Lung (tissue), 12 donors: ENCODE results near the gene BCAS3. TPM values are rescaled to one million over a fixed set of nuclear protein-coding genes. Genes with fewer than 3 reads are reported as not detected.

ENCODE experiments used
- ATAC-seq: fragments of 200-7000 bp; cut with Tn5 transposase; one replicate; pipeline ENCODE4 v1.9.1; 2020; ENCODE audit warnings: moderate number of reproducible peaks; ENCODE audit not compliant: insufficient read depth, low FRiP score
- DNase-seq, 3 donors: peaks; one replicate each; pipeline ENCODE4 v3.0.0-alpha.2; 2013 to 2017
- H3K27ac ChIP-seq, 2 donors: one replicate each; pipeline ENCODE4 v1.5.1; 2013; ENCODE audit warnings: mild to moderate bottlenecking in 2 of 2, moderate library complexity in 2 of 2, control low read depth in 1 of 2, inconsistent platforms in 1 of 2, low read depth in 1 of 2, low read length in 1 of 2
- H3K27me3 ChIP-seq, 3 donors: one replicate each; pipeline ENCODE4 v1.5.1; 2013; ENCODE audit warnings: low read length in 2 of 3; ENCODE audit not compliant: control insufficient read depth in 3 of 3, insufficient read depth in 3 of 3
- H3K36me3 ChIP-seq, 4 donors: one replicate each; pipeline ENCODE4 v1.5.1; 2013; ENCODE audit warnings: low read length in 4 of 4, mild to moderate bottlenecking in 1 of 4, moderate library complexity in 1 of 4; ENCODE audit not compliant: control insufficient read depth in 4 of 4, insufficient read depth in 4 of 4
- H3K4me1 ChIP-seq, 5 donors: one replicate each; pipeline ENCODE4 v1.5.1; 2013; ENCODE audit warnings: low read length in 5 of 5, mild to moderate bottlenecking in 2 of 5, moderate library complexity in 1 of 5; ENCODE audit not compliant: control insufficient read depth in 5 of 5, insufficient read depth in 5 of 5
- H3K4me3 ChIP-seq: one replicate; pipeline ENCODE4 v1.5.1; 2013; ENCODE audit warnings: mild to moderate bottlenecking, control low read depth, moderate library complexity
- H3K9ac ChIP-seq, 2 donors: one replicate each; pipeline ENCODE4 v1.5.1; 2013; ENCODE audit warnings: low read length in 2 of 2, control low read depth in 1 of 2; ENCODE audit not compliant: insufficient read depth in 1 of 2
- H3K9me3 ChIP-seq, 4 donors: one replicate each; pipeline ENCODE4 v1.5.1; 2013; ENCODE audit warnings: low read length in 3 of 4, mild to moderate bottlenecking in 1 of 4, moderate library complexity in 1 of 4; ENCODE audit not compliant: control insufficient read depth in 4 of 4, insufficient read depth in 3 of 4
- CTCF ChIP-seq: IDR thresholded peaks from 2 replicates; pipeline ENCODE4 v1.5.1; 2012; ENCODE audit warnings: mild to moderate bottlenecking; ENCODE audit errors: control extremely low read depth, extremely low read depth
- WGBS, 2 donors: extraction: QIAGEN DNeasy Blood & Tissue Kit; methylation state at CpG; one replicate each; pipeline ENCODE4 v1.1.7; 2013; 5-methylcytosine and 5-hydroxymethylcytosine counted together
- polyA plus RNA-seq, 2 donors: library from polyadenylated mRNA; stranded (reverse); fragments of 200-250 nt; gene quantifications; one replicate each; pipeline ENCODE4 v1.2.1, GENCODE V29; 2013
- total RNA-seq, 2 donors: library from RNA; depleted of rRNA in 1 of 2; stranded (reverse); fragments of >200 nt in 1 of 2; gene quantifications; one replicate each; pipeline ENCODE4 v1.2.1, GENCODE V29; 2014 to 2021
- donor health status: control.
- donor health status: control.
- donor health status: Bipolar disorder and iron deficiency.
- donor health status: healthy.
- donor health status: DM: yes; HTN: yes; CAD: no.

The BCAS3 gene
- total and polyA plus RNA-seq, 4 donors, result 4.0 to 101 (median 20.3) TPM

- Histone ChIP-seq H3K4me3 (no peak overlapping the region), H3K9me3 (no peaks in the 10 kb centered on the region), H3K27ac (no peak overlapping the region), H3K36me3 (peaks cover 0 to 2% (median 0%) of the 10 kb centered on the region in 4 donors), H3K4me1 (peaks cover 0 to 56% (median 6%) of the 10 kb centered on the region in 5 donors), H3K9ac (no peak overlapping the region), H3K27me3 (no peaks in the 10 kb centered on the region)
- no peak for DNase-seq
- WGBS, 2 donors, result 90 to 92% methylated on average over 21 of the region's 21 CpGs
- no peak for TF ChIP-seq CTCF
- ATAC-seq, result no peak
Observed at GRCh38 chr17:61388561-61389356, 711.1 kb downstream of the BCAS3 start.

GRCh38 chr17:61389670-61390478 lies 712.2 kb downstream of the BCAS3 start:
- peaks cover 0 to 2% (median 0%) of the 10 kb centered on the region in 4 donors for H3K36me3 ChIP-seq
- peak; percentile 44 for TF ChIP-seq CTCF
- no peak for ATAC-seq
- peak overlapping the region in 1 of 2 donors; percentile 33 for H3K27ac ChIP-seq
- WGBS, 2 donors, result 20 to 22% methylated on average over 25 of the region's 25 CpGs
- H3K4me1 ChIP-seq, result peaks cover 0 to 56% (median 5%) of the 10 kb centered on the region in 5 donors
- H3K27me3 ChIP-seq, result no peaks in the 10 kb centered on the region
- no peak overlapping the region for H3K9ac ChIP-seq
- DNase-seq, result peak; percentile 76 to 81 (median 78)
- no peak overlapping the region for H3K4me3 ChIP-seq
- H3K9me3 ChIP-seq, result no peaks in the 10 kb centered on the region

- Histone ChIP-seq H3K9me3 (no peaks in the 10 kb centered on the region), H3K27ac (peak overlapping the region in 1 of 2 donors; percentile 33), H3K4me1 (peaks cover 0 to 53% (median 5%) of the 10 kb centered on the region in 5 donors), H3K9ac (no peak overlapping the region), H3K27me3 (peaks cover 0 to 3% (median 0%) of the 10 kb centered on the region in 3 donors), H3K36me3 (peaks cover 0 to 2% (median 0%) of the 10 kb centered on the region in 4 donors), H3K4me3 (no peak overlapping the region)
- no peak for ATAC-seq
- no peak for TF ChIP-seq CTCF
- 85 to 92% methylated on average over 11 of the region's 11 CpGs for WGBS, 2 donors
- DNase-seq, result no peak
Observed at GRCh38 chr17:61390479-61390791, 712.8 kb downstream of the BCAS3 start.
